AG09309 (cell line): ENCODE results near the gene NOD2.

Experiments
- DNase-seq: peaks from one replicate; pipeline ENCODE4 v3.0.0-alpha.2; 2010; ENCODE audit warnings: low read depth
- H3K4me3 ChIP-seq: 2 replicates; pipeline ENCODE4 v1.5.1; 2011; ENCODE audit warnings: mild to moderate bottlenecking, low read depth, low read length, moderate library complexity; ENCODE audit not compliant: control insufficient read depth
- CTCF ChIP-seq: IDR thresholded peaks from 2 replicates; pipeline ENCODE4 v1.5.1; 2011; ENCODE audit warnings: mild to moderate bottlenecking, low read depth, low read length, inconsistent platforms; ENCODE audit not compliant: insufficient read depth, control insufficient read depth; ENCODE audit errors: missing control alignments

NOD2 gene

GRCh38 chr16:50778284-50779163 lies 85.1 kb downstream of the NOD2 start:
- no peak for TF ChIP-seq CTCF
- no peak overlapping the region for H3K4me3 ChIP-seq
- no peak for DNase-seq

- no peak for DNase-seq
- no peak overlapping the region for H3K4me3 ChIP-seq
- no peak for TF ChIP-seq CTCF
Measured at GRCh38 chr16:50781043-50781442, 87.6 kb downstream of the NOD2 start.

DNA sequence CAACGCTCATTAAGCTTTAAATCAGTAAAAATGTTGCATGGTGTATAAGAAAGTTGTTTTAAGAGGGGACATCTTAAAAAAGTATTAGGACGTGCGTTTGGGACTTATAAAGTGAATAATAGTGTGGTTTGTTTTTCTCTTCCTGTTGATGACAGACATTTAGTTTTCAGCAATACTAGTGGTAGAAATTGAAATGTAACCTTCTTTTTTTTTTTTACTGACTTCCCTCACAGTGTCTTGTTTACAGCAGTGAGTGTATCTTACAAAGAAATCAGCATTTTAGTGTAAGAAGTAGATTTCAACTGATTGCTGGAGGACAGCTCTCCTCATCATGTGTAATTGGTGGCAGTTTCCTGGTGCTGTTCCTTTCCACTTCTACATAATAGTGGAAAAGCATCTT lies 88.1 kb downstream of the NOD2 start:
- TF ChIP-seq CTCF = no peak
- H3K4me3 ChIP-seq = no peak overlapping the region
- no peak for DNase-seq
